K562 (cell line): ENCODE results near the gene CCR2. TPM values are rescaled to one million over a fixed set of nuclear protein-coding genes. Genes with fewer than 3 reads are reported as not detected.

Experiments used
- CBX8 ChIP-seq: fragments of 200-600 bp; sonication (generic); IDR thresholded peaks from 2 replicates; pipeline ENCODE4 v1.6.1; 2012; ENCODE audit warnings: borderline replicate concordance, mixed run types, low read depth, mild to moderate bottlenecking, moderate library complexity, mixed read lengths, low read length, control low read depth, inconsistent platforms; ENCODE audit not compliant: poor library complexity, severe bottlenecking; ENCODE audit errors: extremely low read depth
- DDX20 ChIP-seq: fragments of 450-650 bp; IDR thresholded peaks from 2 replicates; pipeline ENCODE4 v1.6.1; 2016; ENCODE audit warnings: missing genetic modification characterization, low read depth, mild to moderate bottlenecking, missing compliant biosample characterization, moderate library complexity
- ETV5 ChIP-seq: sonication (generic); formaldehyde crosslinking; IDR thresholded peaks from 2 replicates; pipeline ENCODE4 v1.4.0; 2020; ENCODE audit warnings: low read depth, mild to moderate bottlenecking, missing genetic modification reagents
- FOS ChIP-seq: IDR thresholded peaks from 3 replicates; pipeline ENCODE4 v1.6.1; 2011; ENCODE audit not compliant: insufficient read length; ENCODE audit errors: extremely low read depth
- HNRNPL ChIP-seq: fragments of 200-400 bp; formaldehyde crosslinking; IDR thresholded peaks from 2 replicates; pipeline ENCODE4 v1.6.1; 2017; ENCODE audit warnings: low read depth, mild to moderate bottlenecking, low read length
- KAT2B ChIP-seq: IDR thresholded peaks from one replicate; pipeline ENCODE4 v1.6.1; 2012; ENCODE audit warnings: low read depth, mild to moderate bottlenecking, control low read depth, inconsistent platforms, low read length, moderate library complexity
- MXD1 ChIP-seq: fragments of 250-450 bp; sonication (Bioruptor Pico); IDR thresholded peaks from 2 replicates; pipeline ENCODE4 v1.8.0; 2021; ENCODE audit warnings: borderline replicate concordance, mild to moderate bottlenecking, moderate library complexity; ENCODE audit not compliant: poor library complexity, severe bottlenecking
- RREB1 ChIP-seq: fragments of 250-450 bp; sonication (Bioruptor Pico); IDR thresholded peaks from 2 replicates; pipeline ENCODE4 v1.4.0; 2020
- ZFP1 ChIP-seq: fragments of 450-650 bp; formaldehyde crosslinking; IDR thresholded peaks from 2 replicates; pipeline ENCODE4 v1.4.0; 2020; ENCODE audit warnings: mild to moderate bottlenecking, mixed read lengths
- polyA plus RNA-seq, 8 experiments: library from polyadenylated mRNA; depleted of rRNA in 4 of 8; stranded (reverse) in 5 of 8; unstranded in 3 of 8; fragments of >200 nt; fragmentation: Nextera tagmentation in 2 of 8; fragmentation: Illumina TruSeq in 1 of 8; extraction: Ambion mirVana in 2 of 8; extraction: Trizol in 1 of 8; gene quantifications; 2 replicates each; pipeline versions ENCODE4 v1.2.1 to v1.2.3, GENCODE V29; 2011 to 2014; ENCODE audit warnings: inconsistent platforms in 1 of 8, missing spikeins in 1 of 8
- total RNA-seq, 7 experiments: library from RNA; depleted of rRNA in 6 of 7; stranded (reverse); fragments of >200 nt in 6 of 7; fragmentation: Illumina TruSeq in 2 of 7; extraction: Trizol in 2 of 7; gene quantifications; 2 replicates each; pipeline versions ENCODE4 v1.2.1 to v1.2.3, GENCODE V29; 2011 to 2021; ENCODE audit warnings: low replicate concordance in 1 of 7

Gene CCR2
- total and polyA plus RNA-seq, 9 of the 15 experiments (the other 6 are each of a cell fraction or from before 2014, with no cell fraction given) = not detected

GRCh38 chr3:46350262-46350565, 3.7 kb upstream of the CCR2 start (continued):
- no peak for TF ChIP-seq RREB1 (CRISPR knock-in tag)
- TF ChIP-seq ZFP1 (CRISPR knock-in tag) = no peak
- no peak for TF ChIP-seq ETV5 (CRISPR knock-in tag)
- no peak for TF ChIP-seq KAT2B
- TF ChIP-seq CBX8 = no peak
- no peak for TF ChIP-seq MXD1 (CRISPR knock-in tag)
- TF ChIP-seq DDX20 = no peak
- no peak for TF ChIP-seq HNRNPL
- no peak for TF ChIP-seq FOS
- TF ChIP-seq, all 486 proteins: peak for 0
